ENCODE data around the gene CEMIP2. TPM values are rescaled to one million over a fixed set of nuclear protein-coding genes. Genes with fewer than 3 reads are reported as not detected.

The CEMIP2 gene
- total RNA-seq, 1 experiment from 2014 or later = 40.5 TPM

- H3K27me3 Mint-ChIP-seq (ENCODE audit: low read depth) = no peaks in the 10 kb centered on the region
- no peak overlapping the region for H3K4me3 Mint-ChIP-seq
- ChIA-PET POLR2A (no interaction called here), CTCF (interaction anchor here (0.8 kb wide), 1 partner anchor 283 kb away, joined by 3 read pairs; no protein-coding TSS in a partner anchor)
- no peak for TF ChIP-seq JAZF1 (CRISPR knock-in tag; IDR thresholded peaks at IDR 0.05)
- H3K27ac Mint-ChIP-seq = no peak overlapping the region
- DNase-seq (ENCODE audit: low spot score) (no peak), ATAC-seq (no peak)
- H3K4me1 Mint-ChIP-seq = peaks cover 9% of the 10 kb centered on the region
- H3K36me3 Mint-ChIP-seq = no peaks in the 10 kb centered on the region
- H3K9me3 Mint-ChIP-seq = no peaks in the 10 kb centered on the region
Observed at GRCh38 chr9:71638627-71639026, 129.7 kb downstream of the CEMIP2 start.

- peaks cover 9% of the 10 kb centered on the region for H3K4me1 Mint-ChIP-seq
- no peak for ATAC-seq
- H3K4me3 Mint-ChIP-seq = no peak overlapping the region
- no peak overlapping the region for H3K27ac Mint-ChIP-seq
- ChIA-PET POLR2A (no interaction called here), CTCF (interaction anchor here (1.1 kb wide), 1 partner anchor 33 kb away, joined by 3 read pairs; no protein-coding TSS in a partner anchor)
- no peak for TF ChIP-seq JUN (CRISPR knock-in tag; IDR thresholded peaks at IDR 0.05)
- TF ChIP-seq OVOL2 (CRISPR knock-in tag; IDR thresholded peaks at IDR 0.05; ENCODE audit: borderline replicate concordance) = no peak
- no peak for TF ChIP-seq ERG (CRISPR knock-in tag; IDR thresholded peaks at IDR 0.05)
- no peak for TF ChIP-seq IRF2 (CRISPR knock-in tag; IDR thresholded peaks at IDR 0.05; ENCODE audit: borderline replicate concordance, low read depth)
- TF ChIP-seq, protein P1, sequence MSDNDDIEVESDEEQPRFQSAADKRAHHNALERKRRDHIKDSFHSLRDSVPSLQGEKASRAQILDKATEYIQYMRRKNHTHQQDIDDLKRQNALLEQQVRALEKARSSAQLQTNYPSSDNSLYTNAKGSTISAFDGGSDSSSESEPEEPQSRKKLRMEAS (CRISPR knock-in tag; IDR thresholded peaks at IDR 0.05) = no peak
- no peaks in the 10 kb centered on the region for H3K9me3 Mint-ChIP-seq
- H3K27me3 Mint-ChIP-seq (ENCODE audit: low read depth) = no peaks in the 10 kb centered on the region
- H3K36me3 Mint-ChIP-seq = no peaks in the 10 kb centered on the region
- DNase-seq (ENCODE audit: low spot score) = no peak
Observed at GRCh38 chr9:71637926-71638325, 130.4 kb downstream of the CEMIP2 start.

DNA sequence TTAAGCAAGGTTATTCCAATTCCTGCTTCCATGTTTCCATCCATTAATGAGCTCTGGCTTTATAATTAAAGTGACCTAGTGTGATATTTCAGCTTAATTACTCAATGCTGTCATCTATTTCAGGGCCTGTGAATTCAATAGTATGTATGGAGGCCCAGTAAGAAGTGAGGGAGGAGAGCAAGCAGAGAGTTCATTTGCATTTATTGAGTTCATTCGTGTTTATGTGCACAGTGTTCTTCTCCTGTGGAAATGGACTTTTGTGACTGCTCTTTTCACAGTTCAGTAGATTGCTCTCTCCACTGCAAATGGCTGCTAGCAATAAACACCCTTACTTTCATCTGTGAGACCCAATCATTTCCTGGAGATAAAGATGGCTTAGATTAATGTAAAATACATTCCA is 130.9 kb downstream of the CEMIP2 start:
- no peak for TF ChIP-seq RORB (CRISPR knock-in tag; IDR thresholded peaks at IDR 0.05)
- no peak for TF ChIP-seq TEAD1 (CRISPR knock-in tag; IDR thresholded peaks at IDR 0.05)
- no peak for TF ChIP-seq NR3C1 (CRISPR knock-in tag; conservative IDR thresholded peaks at IDR 0.05; ENCODE audit: low read depth)
- no peak for TF ChIP-seq ZBTB21 (CRISPR knock-in tag; IDR thresholded peaks at IDR 0.05; ENCODE audit: borderline replicate concordance)
- no peak for TF ChIP-seq GABPB1 (CRISPR knock-in tag; IDR thresholded peaks at IDR 0.05)
- TF ChIP-seq NR1H2 (CRISPR knock-in tag; IDR thresholded peaks at IDR 0.05) = no peak
- TF ChIP-seq, protein P2, sequence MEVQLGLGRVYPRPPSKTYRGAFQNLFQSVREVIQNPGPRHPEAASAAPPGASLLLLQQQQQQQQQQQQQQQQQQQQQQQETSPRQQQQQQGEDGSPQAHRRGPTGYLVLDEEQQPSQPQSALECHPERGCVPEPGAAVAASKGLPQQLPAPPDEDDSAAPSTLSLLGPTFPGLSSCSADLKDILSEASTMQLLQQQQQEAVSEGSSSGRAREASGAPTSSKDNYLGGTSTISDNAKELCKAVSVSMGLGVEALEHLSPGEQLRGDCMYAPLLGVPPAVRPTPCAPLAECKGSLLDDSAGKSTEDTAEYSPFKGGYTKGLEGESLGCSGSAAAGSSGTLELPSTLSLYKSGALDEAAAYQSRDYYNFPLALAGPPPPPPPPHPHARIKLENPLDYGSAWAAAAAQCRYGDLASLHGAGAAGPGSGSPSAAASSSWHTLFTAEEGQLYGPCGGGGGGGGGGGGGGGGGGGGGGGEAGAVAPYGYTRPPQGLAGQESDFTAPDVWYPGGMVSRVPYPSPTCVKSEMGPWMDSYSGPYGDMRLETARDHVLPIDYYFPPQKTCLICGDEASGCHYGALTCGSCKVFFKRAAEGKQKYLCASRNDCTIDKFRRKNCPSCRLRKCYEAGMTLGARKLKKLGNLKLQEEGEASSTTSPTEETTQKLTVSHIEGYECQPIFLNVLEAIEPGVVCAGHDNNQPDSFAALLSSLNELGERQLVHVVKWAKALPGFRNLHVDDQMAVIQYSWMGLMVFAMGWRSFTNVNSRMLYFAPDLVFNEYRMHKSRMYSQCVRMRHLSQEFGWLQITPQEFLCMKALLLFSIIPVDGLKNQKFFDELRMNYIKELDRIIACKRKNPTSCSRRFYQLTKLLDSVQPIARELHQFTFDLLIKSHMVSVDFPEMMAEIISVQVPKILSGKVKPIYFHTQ (CRISPR knock-in tag; IDR thresholded peaks at IDR 0.05) = no peak
- no peak for TF ChIP-seq CDX4 (CRISPR knock-in tag; IDR thresholded peaks at IDR 0.05; ENCODE audit: borderline replicate concordance)
- TF ChIP-seq ATF3 (CRISPR knock-in tag; conservative IDR thresholded peaks at IDR 0.05) = no peak
- TF ChIP-seq MXD4 (CRISPR knock-in tag; IDR thresholded peaks at IDR 0.05; ENCODE audit: borderline replicate concordance) = no peak
- no peak for TF ChIP-seq ATF2 (CRISPR knock-in tag; IDR thresholded peaks at IDR 0.05; ENCODE audit: borderline replicate concordance, low read depth)
- TF ChIP-seq HMGA2 (CRISPR knock-in tag; IDR thresholded peaks at IDR 0.05) = no peak
- no peak overlapping the region for H3K27ac Mint-ChIP-seq

More for the DNA sequence above, 130.9 kb downstream of the CEMIP2 start:
- Mint-ChIP-seq H3K4me1 (peaks cover 9% of the 10 kb centered on the region), H3K9me3 (no peaks in the 10 kb centered on the region), H3K4me3 (no peak overlapping the region), H3K36me3 (no peaks in the 10 kb centered on the region), H3K27me3 (ENCODE audit: low read depth) (no peaks in the 10 kb centered on the region)
- POLR2A ChIA-PET = no interaction called here
- ATAC-seq (no peak), DNase-seq (ENCODE audit: low spot score) (no peak)
- CTCF ChIA-PET = interaction anchor here (0.7 to 1.1 kb wide), 2 partner anchors 32 to 373 kb away, joined by 3 to 5 read pairs; no protein-coding TSS in a partner anchor
